HUES64 (cell line): ENCODE data around the gene AHRR.

Experiments
- H3K27ac ChIP-seq: 2 replicates; pipeline ENCODE4 v1.7.0; 2013; ENCODE audit warnings: low read depth, low read length, inconsistent platforms
- H3K27me3 ChIP-seq: 2 replicates; pipeline ENCODE4 v1.6.1; 2013; ENCODE audit warnings: mild to moderate bottlenecking, low read length; ENCODE audit not compliant: insufficient read depth
- H3K36me3 ChIP-seq: 2 replicates; pipeline ENCODE4 v1.6.1; 2013; ENCODE audit warnings: mild to moderate bottlenecking, low read length; ENCODE audit not compliant: insufficient read depth
- H3K4me1 ChIP-seq: 2 replicates; pipeline ENCODE4 v1.6.1; 2013; ENCODE audit warnings: mild to moderate bottlenecking, low read length, moderate library complexity; ENCODE audit not compliant: insufficient read depth
- H3K4me3 ChIP-seq: 2 replicates; pipeline ENCODE4 v1.5.1; 2013; ENCODE audit warnings: mild to moderate bottlenecking, low read length, moderate library complexity
- H3K9ac ChIP-seq: 2 replicates; pipeline ENCODE4 v1.6.1; 2013; ENCODE audit warnings: mild to moderate bottlenecking, low read depth, low read length
- H3K9me3 ChIP-seq: 2 replicates; pipeline ENCODE4 v1.6.1; 2013; ENCODE audit warnings: low read depth, low read length; ENCODE audit not compliant: insufficient read depth
- WGBS: fragments of 150-250, 120-280 bp; methylation state at CpG from one replicate; pipeline ENCODE4 v1.1.7; 2013; ENCODE audit warnings: missing lambda C conversion rate; 5-methylcytosine and 5-hydroxymethylcytosine counted together

The AHRR gene

GRCh38 chr5:476102-476813, 154.7 kb downstream of the AHRR start:
- H3K9ac ChIP-seq = no peak overlapping the region
- peaks cover 48% of the 10 kb centered on the region for H3K27me3 ChIP-seq
- H3K36me3 ChIP-seq = no peaks in the 10 kb centered on the region
- H3K4me3 ChIP-seq = no peak overlapping the region
- no peak overlapping the region for H3K27ac ChIP-seq
- 91% methylated on average over 51 of the region's 51 CpGs for WGBS
- H3K4me1 ChIP-seq = no peaks in the 10 kb centered on the region
- H3K9me3 ChIP-seq = no peaks in the 10 kb centered on the region

GRCh38 chr5:476814-477175, 155.3 kb downstream of the AHRR start:
- Histone ChIP-seq H3K9ac (no peak overlapping the region), H3K9me3 (no peaks in the 10 kb centered on the region), H3K4me3 (no peak overlapping the region), H3K27ac (no peak overlapping the region), H3K27me3 (peaks cover 48% of the 10 kb centered on the region), H3K4me1 (no peaks in the 10 kb centered on the region), H3K36me3 (no peaks in the 10 kb centered on the region)
- 88% methylated on average over 8 of the region's 9 CpGs for WGBS

- H3K4me1 ChIP-seq = no peaks in the 10 kb centered on the region
- H3K4me3 ChIP-seq = no peak overlapping the region
- no peaks in the 10 kb centered on the region for H3K36me3 ChIP-seq
- peaks cover 48% of the 10 kb centered on the region for H3K27me3 ChIP-seq
- H3K9me3 ChIP-seq = no peaks in the 10 kb centered on the region
- H3K9ac ChIP-seq = no peak overlapping the region
- 89% methylated on average over 19 of the region's 19 CpGs for WGBS
- no peak overlapping the region for H3K27ac ChIP-seq
Measured at GRCh38 chr5:477247-477646, 155.7 kb downstream of the AHRR start.

GRCh38 chr5:477871-478270, 156.4 kb downstream of the AHRR start:
- 91% methylated on average over 13 of the region's 13 CpGs for WGBS

GRCh38 chr5:478369-478981, 157.0 kb downstream of the AHRR start:
- H3K36me3 ChIP-seq = no peaks in the 10 kb centered on the region
- no peak overlapping the region for H3K27ac ChIP-seq
- H3K27me3 ChIP-seq = peaks cover 44% of the 10 kb centered on the region
- no peak overlapping the region for H3K9ac ChIP-seq
- H3K9me3 ChIP-seq = no peaks in the 10 kb centered on the region
- no peak overlapping the region for H3K4me3 ChIP-seq
- no peaks in the 10 kb centered on the region for H3K4me1 ChIP-seq
- WGBS = 92% methylated on average over 18 of the region's 18 CpGs

More at GRCh38 chr5:477871-478270, 156.4 kb downstream of the AHRR start:
- Histone ChIP-seq H3K4me3 (no peak overlapping the region), H3K9ac (no peak overlapping the region), H3K27me3 (peaks cover 48% of the 10 kb centered on the region), H3K27ac (no peak overlapping the region), H3K36me3 (no peaks in the 10 kb centered on the region), H3K4me1 (no peaks in the 10 kb centered on the region), H3K9me3 (no peaks in the 10 kb centered on the region)

GRCh38 chr5:478982-479535, 157.5 kb downstream of the AHRR start:
- H3K4me1 ChIP-seq = no peaks in the 10 kb centered on the region
- H3K9ac ChIP-seq = no peak overlapping the region
- no peak overlapping the region for H3K27ac ChIP-seq
- H3K4me3 ChIP-seq = no peak overlapping the region
- 88% methylated on average over 18 of the region's 18 CpGs for WGBS
- no peaks in the 10 kb centered on the region for H3K9me3 ChIP-seq
- peaks cover 38% of the 10 kb centered on the region for H3K27me3 ChIP-seq
- H3K36me3 ChIP-seq = no peaks in the 10 kb centered on the region

GRCh38 chr5:479566-480319, 158.2 kb downstream of the AHRR start:
- H3K27me3 ChIP-seq = peaks cover 31% of the 10 kb centered on the region

GRCh38 chr5:481347-481746, 159.8 kb downstream of the AHRR start:
- no peaks in the 10 kb centered on the region for H3K36me3 ChIP-seq
- peaks cover 15% of the 10 kb centered on the region for H3K27me3 ChIP-seq
- WGBS = 95% methylated on average over 23 of the region's 23 CpGs

More at GRCh38 chr5:479566-480319, 158.2 kb downstream of the AHRR start:
- Histone ChIP-seq H3K36me3 (no peaks in the 10 kb centered on the region), H3K4me1 (no peaks in the 10 kb centered on the region), H3K4me3 (no peak overlapping the region), H3K27ac (no peak overlapping the region), H3K9ac (no peak overlapping the region), H3K9me3 (no peaks in the 10 kb centered on the region)
- 86% methylated on average over 34 of the region's 34 CpGs for WGBS

GRCh38 chr5:482021-482420, 160.5 kb downstream of the AHRR start:
- Histone ChIP-seq H3K36me3 (no peaks in the 10 kb centered on the region), H3K9ac (no peak overlapping the region), H3K9me3 (no peaks in the 10 kb centered on the region), H3K4me3 (no peak overlapping the region), H3K27ac (no peak overlapping the region), H3K4me1 (no peaks in the 10 kb centered on the region), H3K27me3 (peaks cover 8% of the 10 kb centered on the region)
- WGBS = 92% methylated on average over 21 of the region's 24 CpGs

More at GRCh38 chr5:481347-481746, 159.8 kb downstream of the AHRR start:
- Histone ChIP-seq H3K27ac (no peak overlapping the region), H3K4me1 (no peaks in the 10 kb centered on the region), H3K4me3 (no peak overlapping the region), H3K9me3 (no peaks in the 10 kb centered on the region), H3K9ac (no peak overlapping the region)

- Histone ChIP-seq H3K9me3 (no peaks in the 10 kb centered on the region), H3K27ac (no peak overlapping the region), H3K4me3 (no peak overlapping the region), H3K27me3 (peaks cover 4% of the 10 kb centered on the region), H3K36me3 (no peaks in the 10 kb centered on the region), H3K4me1 (no peaks in the 10 kb centered on the region), H3K9ac (no peak overlapping the region)
- WGBS = 95% methylated on average over 27 of the region's 27 CpGs
Measured at GRCh38 chr5:482506-482905, 161.0 kb downstream of the AHRR start.

GRCh38 chr5:483011-483410, 161.5 kb downstream of the AHRR start:
- H3K27ac ChIP-seq = no peak overlapping the region
- H3K9ac ChIP-seq = no peak overlapping the region
- no peak overlapping the region for H3K4me3 ChIP-seq
- no peaks in the 10 kb centered on the region for H3K27me3 ChIP-seq
- H3K4me1 ChIP-seq = no peaks in the 10 kb centered on the region
- WGBS = 95% methylated on average over 26 of the region's 26 CpGs
- H3K36me3 ChIP-seq = no peaks in the 10 kb centered on the region
- H3K9me3 ChIP-seq = no peaks in the 10 kb centered on the region
